ENCODE measurements around the gene RASSF7. TPM values are rescaled to one million over a fixed set of nuclear protein-coding genes. Genes with fewer than 3 reads are reported as not detected.

The RASSF7 gene
- total and polyA plus RNA-seq, 8 donors = 17.6 to 253 (median 29.5) TPM

- DNase-seq = peak in 1 of 6 donors; percentile 84
- no peaks in the 10 kb centered on the region for H3K36me3 ChIP-seq
- peak overlapping the region; percentile 12 to 57 (median 51) for H3K4me3 ChIP-seq
- intact Hi-C loops (cut with DNase I) = loop anchor here in 2 of 3 donors (5.0 to 10.0 kb wide), 2 partner anchors 167 to 169 kb away; no protein-coding TSS in a partner anchor
- FAIRE-seq = no peak
- WGBS, 2 donors = 5 to 6% methylated on average over 51 to 56 of the region's 57 CpGs
- ATAC-seq = peak; percentile 5 to 38 (median 25)
- no peaks in the 10 kb centered on the region for H3K9me3 ChIP-seq
- no peak for TF ChIP-seq CTCF (IDR thresholded peaks at IDR 0.05)
- peak overlapping the region in 3 of 4 donors; percentile 44 to 48 (median 46) for H3K27ac ChIP-seq
- H3K4me1 ChIP-seq = peaks cover 0 to 8% (median 7%) of the 10 kb centered on the region in 3 donors
- H3K27me3 ChIP-seq = no peaks in the 10 kb centered on the region
Observed at GRCh38 chr11:555227-555779, 5.5 kb upstream of the RASSF7 start.

GRCh38 chr11:555780-556661 lies 4.7 kb upstream of the RASSF7 start:
- Histone ChIP-seq H3K4me3 (peak overlapping the region in 2 of 4 donors; percentile 48 to 54), H3K27ac (peak overlapping the region in 1 of 4 donors; percentile 46), H3K27me3 (no peaks in the 10 kb centered on the region), H3K36me3 (no peaks in the 10 kb centered on the region), H3K9me3 (no peaks in the 10 kb centered on the region), H3K4me1 (peaks cover 0 to 8% (median 7%) of the 10 kb centered on the region in 3 donors)
- TF ChIP-seq CTCF (IDR thresholded peaks at IDR 0.05) = no peak
- ATAC-seq (no peak), FAIRE-seq (no peak), DNase-seq (peak in 2 of 6 donors; percentile 63 to 84)
- intact Hi-C loops (cut with DNase I) = loop anchor here in 2 of 3 donors (5.0 to 10.0 kb wide), 2 partner anchors 166 to 169 kb away; no protein-coding TSS in a partner anchor
- 44 to 45% methylated on average over 96 to 104 of the region's 104 CpGs for WGBS, 2 donors

GRCh38 chr11:556662-557256 lies 4.0 kb upstream of the RASSF7 start:
- no peak for ATAC-seq
- Histone ChIP-seq H3K36me3 (no peaks in the 10 kb centered on the region), H3K4me1 (peaks cover 0 to 11% (median 7%) of the 10 kb centered on the region in 3 donors), H3K9me3 (no peaks in the 10 kb centered on the region), H3K27me3 (no peaks in the 10 kb centered on the region), H3K4me3 (no peak overlapping the region), H3K27ac (no peak overlapping the region)
- no peak for FAIRE-seq
- no peak for TF ChIP-seq CTCF (IDR thresholded peaks at IDR 0.05)
- DNase-seq = peak in 2 of 6 donors; percentile 53 to 78
- intact Hi-C loops (cut with DNase I) = loop anchor here in 2 of 3 donors (5.0 to 10.0 kb wide), 2 partner anchors 166 to 168 kb away; no protein-coding TSS in a partner anchor
- 92 to 94% methylated on average over 22 of the region's 22 CpGs for WGBS, 2 donors

GRCh38 chr11:557328-558132 lies 3.2 kb upstream of the RASSF7 start:
- H3K27me3 ChIP-seq = no peaks in the 10 kb centered on the region
- 84 to 88% methylated on average over 23 to 24 of the region's 24 CpGs for WGBS, 2 donors
- DNase-seq (peak in 2 of 6 donors; percentile 49 to 77), ATAC-seq (no peak), FAIRE-seq (no peak)
- intact Hi-C loops (cut with DNase I) = loop anchor here in 2 of 3 donors (5.0 to 10.0 kb wide), 2 partner anchors 165 to 167 kb away; no protein-coding TSS in a partner anchor
- peaks cover 0 to 19% (median 13%) of the 10 kb centered on the region in 3 donors for H3K4me1 ChIP-seq
- no peaks in the 10 kb centered on the region for H3K36me3 ChIP-seq
- no peak for TF ChIP-seq CTCF (IDR thresholded peaks at IDR 0.05)
- no peak overlapping the region for H3K4me3 ChIP-seq
- H3K9me3 ChIP-seq = no peaks in the 10 kb centered on the region
- no peak overlapping the region for H3K27ac ChIP-seq
